OCI-LY3 (cell line): ENCODE measurements around the gene LBR.
"Not testable (repeated sequence)": the region's sequence is repeated elsewhere in the genome, so short reads cannot be mapped to it uniquely, and the experiment has no call there.

Experiments
- H2AFZ ChIP-seq: fragments of 200-600, 300-600 bp; shearing (Covaris generic); 2 replicates; pipeline ENCODE4 v1.6.0; 2014; ENCODE audit warnings: antibody characterized with exemption, low read depth, low read length
- H3K27ac ChIP-seq: fragments of 200-600, 300-600 bp; sonication (generic); 2 replicates; pipeline ENCODE4 v1.5.1; 2014; ENCODE audit warnings: mild to moderate bottlenecking, low read length, moderate library complexity, mixed read lengths
- H3K27me3 ChIP-seq: fragments of 200-600, 300-600 bp; sonication (generic); 2 replicates; pipeline ENCODE4 v1.6.1; 2014; ENCODE audit warnings: low read depth, low read length, mixed read lengths
- H3K36me3 ChIP-seq: fragments of 200-600, 300-600 bp; sonication (generic); replicated peaks from 2 replicates; pipeline ENCODE3; 2014; ENCODE audit warnings: low read depth, low read length, mixed read lengths
- H3K4me1 ChIP-seq: fragments of 300-600, 200-600 bp; sonication (generic); 2 replicates; pipeline ENCODE4 v1.6.1; 2014; ENCODE audit warnings: low read length, mixed read lengths
- H3K4me2 ChIP-seq: fragments of 200-600, 300-600 bp; sonication (generic); 2 replicates; pipeline ENCODE4 v1.6.1; 2014; ENCODE audit warnings: low read length, mixed read lengths
- H3K4me3 ChIP-seq: fragments of 300-600, 200-600 bp; sonication (generic); 2 replicates; pipeline ENCODE4 v1.5.1; 2014; ENCODE audit warnings: antibody characterized with exemption, mild to moderate bottlenecking, low read length, moderate library complexity
- H3K79me2 ChIP-seq: fragments of 300-600, 200-600 bp; shearing (Covaris generic); 2 replicates; pipeline ENCODE4 v1.6.1; 2014; ENCODE audit warnings: mild to moderate bottlenecking, low read length, mixed read lengths
- H3K9ac ChIP-seq: fragments of 300-600, 200-600 bp; shearing (Covaris generic); 2 replicates; pipeline ENCODE4 v1.6.0; 2014; ENCODE audit warnings: mild to moderate bottlenecking, low read length, moderate library complexity
- H3K9me3 ChIP-seq: fragments of 200-600, 300-600 bp; shearing (Covaris generic); 2 replicates; pipeline ENCODE4 v1.6.1; 2014; ENCODE audit warnings: low read length, mixed read lengths; ENCODE audit not compliant: insufficient read depth
- H4K20me1 ChIP-seq: fragments of 200-600, 300-600 bp; sonication (generic); 2 replicates; pipeline ENCODE4 v1.6.1; 2016; ENCODE audit warnings: low read length, mixed read lengths; ENCODE audit not compliant: insufficient read depth
- CTCF ChIP-seq: fragments of 200-600, 300-600 bp; sonication (generic); IDR thresholded peaks from 2 replicates; pipeline ENCODE4 v1.5.1; 2014; ENCODE audit warnings: antibody characterized with exemption, low read length, low read depth
- EZH2phosphoT487 ChIP-seq: fragments of 200-600 bp; shearing (Covaris generic); IDR thresholded peaks from 2 replicates; pipeline ENCODE4 v1.6.1; 2018; ENCODE audit warnings: antibody characterized with exemption, mixed run types, low read depth

LBR gene

GRCh38 chr1:225474986-225475820 lies 47.4 kb upstream of the LBR start:
- H3K4me3 ChIP-seq, result peak overlapping the region; percentile 55
- no peaks in the 10 kb centered on the region for H4K20me1 ChIP-seq
- peaks cover 9% of the 10 kb centered on the region for H3K4me1 ChIP-seq
- H3K9ac ChIP-seq, result peak overlapping the region; percentile 33; the same call in 1 of the 2 replicates
- H2AFZ ChIP-seq, result peak overlapping the region; percentile 77
- H3K4me2 ChIP-seq, result peak overlapping the region; percentile 69
- H3K79me2 ChIP-seq, result no peaks in the 10 kb centered on the region
- peaks cover 10% of the 10 kb centered on the region for H3K27me3 ChIP-seq
- H3K36me3 ChIP-seq, result no peaks in the 10 kb centered on the region
- no peak for TF ChIP-seq EZH2phosphoT487
- TF ChIP-seq CTCF, result peak; percentile 100
- no peak overlapping the region for H3K27ac ChIP-seq
- no peaks in the 10 kb centered on the region for H3K9me3 ChIP-seq

- Histone ChIP-seq H3K4me2 (peak overlapping the region; percentile 56), H3K9ac (0 out of 2 replicates have a peak overlapping the region, but pooled peaks have one; percentile 5), H3K27ac (no peak overlapping the region), H3K36me3 (no peaks in the 10 kb centered on the region), H4K20me1 (no peaks in the 10 kb centered on the region), H3K4me3 (peak overlapping the region; percentile 29; the same call in 1 of the 2 replicates), H3K9me3 (no peaks in the 10 kb centered on the region), H3K4me1 (peaks cover 8% of the 10 kb centered on the region), H2AFZ (peak overlapping the region; percentile 77), H3K79me2 (no peaks in the 10 kb centered on the region), H3K27me3 (peaks cover 8% of the 10 kb centered on the region)
- TF ChIP-seq EZH2phosphoT487, result no peak
- no peak for TF ChIP-seq CTCF
Measured at GRCh38 chr1:225474439-225474985, 46.7 kb upstream of the LBR start.

GRCh38 chr1:225473676-225474438 lies 46.0 kb upstream of the LBR start:
- not testable (repeated sequence) for H3K9me3 ChIP-seq, H3K27me3 ChIP-seq, H3K4me1 ChIP-seq, H3K4me2 ChIP-seq, H3K27ac ChIP-seq, H3K36me3 ChIP-seq, H4K20me1 ChIP-seq, H2AFZ ChIP-seq, H3K4me3 ChIP-seq, H3K79me2 ChIP-seq, H3K9ac ChIP-seq

- not testable (repeated sequence) for H3K79me2 ChIP-seq, H2AFZ ChIP-seq
Measured at GRCh38 chr1:225473266-225473665, 45.4 kb upstream of the LBR start.

More at GRCh38 chr1:225473266-225473665, 45.4 kb upstream of the LBR start:
- H3K36me3 ChIP-seq, H3K27me3 ChIP-seq, H3K4me3 ChIP-seq, H3K27ac ChIP-seq, H4K20me1 ChIP-seq, H3K4me2 ChIP-seq, H3K9ac ChIP-seq, H3K9me3 ChIP-seq: not testable (repeated sequence)
- H3K4me1 ChIP-seq, result peaks cover 13% of the 10 kb centered on the region
